BE2C (cell line): Measurements from ENCODE around the gene CELA3B.
A peak's percentile ranks its signal among the peaks of the same experiment; 100 is the strongest.

ENCODE experiments used
- DNase-seq: peaks from one replicate; pipeline ENCODE4 v3.0.0-alpha.2; 2020
- H3K27me3 ChIP-seq: fragments of 250-450 bp; sonication (Bioruptor Pico); 2 replicates; pipeline ENCODE4 v1.5.1; 2020; ENCODE audit warnings: mild to moderate bottlenecking
- H3K36me3 ChIP-seq: fragments of 250-450 bp; sonication (Bioruptor Pico); 2 replicates; pipeline ENCODE4 v1.5.1; 2020; ENCODE audit warnings: mild to moderate bottlenecking
- H3K4me1 ChIP-seq: fragments of 250-450 bp; sonication (Bioruptor Pico); 2 replicates; pipeline ENCODE4 v1.5.1; 2020
- H3K4me3 ChIP-seq: 2 replicates; pipeline ENCODE4 v1.5.1; 2011; ENCODE audit warnings: low read depth, low read length
- H3K9me3 ChIP-seq: fragments of 250-450 bp; sonication (Bioruptor Pico); 2 replicates; pipeline ENCODE4 v1.5.1; 2020
- CTCF ChIP-seq: IDR thresholded peaks from 2 replicates; pipeline ENCODE4 v1.5.1; 2012; ENCODE audit warnings: mild to moderate bottlenecking, low read depth, low read length

Gene CELA3B

GRCh38 chr1:21937372-21938121 is 39.3 kb upstream of the CELA3B start:
- no peaks in the 10 kb centered on the region for H3K27me3 ChIP-seq
- no peaks in the 10 kb centered on the region for H3K36me3 ChIP-seq
- H3K9me3 ChIP-seq, result no peaks in the 10 kb centered on the region
- peak; percentile 72 for DNase-seq
- H3K4me1 ChIP-seq, result peaks cover 7% of the 10 kb centered on the region; the same call in 1 of the 2 replicates
- no peak for TF ChIP-seq CTCF
- H3K4me3 ChIP-seq, result 0 out of 2 replicates have a peak overlapping the region, but pooled peaks have one; percentile 19

- H3K4me1 ChIP-seq, result peaks cover 7% of the 10 kb centered on the region; the same call in 1 of the 2 replicates
- DNase-seq, result no peak
- H3K27me3 ChIP-seq, result no peaks in the 10 kb centered on the region
- no peak for TF ChIP-seq CTCF
- no peak overlapping the region for H3K4me3 ChIP-seq
- H3K36me3 ChIP-seq, result no peaks in the 10 kb centered on the region
- H3K9me3 ChIP-seq, result no peaks in the 10 kb centered on the region
Measured at GRCh38 chr1:21938732-21939538, 37.9 kb upstream of the CELA3B start.

- peaks cover 7% of the 10 kb centered on the region; the same call in 1 of the 2 replicates for H3K4me1 ChIP-seq
Measured at GRCh38 chr1:21939650-21940374, 37.0 kb upstream of the CELA3B start.

GRCh38 chr1:21940492-21940891 is 36.3 kb upstream of the CELA3B start:
- Histone ChIP-seq H3K9me3 (no peaks in the 10 kb centered on the region), H3K4me3 (no peak overlapping the region), H3K36me3 (no peaks in the 10 kb centered on the region), H3K4me1 (peaks cover 7% of the 10 kb centered on the region; the same call in 1 of the 2 replicates), H3K27me3 (no peaks in the 10 kb centered on the region)
- no peak for TF ChIP-seq CTCF
- no peak for DNase-seq

More at GRCh38 chr1:21939650-21940374, 37.0 kb upstream of the CELA3B start:
- Histone ChIP-seq H3K4me3 (no peak overlapping the region), H3K27me3 (no peaks in the 10 kb centered on the region), H3K36me3 (no peaks in the 10 kb centered on the region), H3K9me3 (no peaks in the 10 kb centered on the region)
- peak; percentile 43; the same call in 1 of the 2 replicates for TF ChIP-seq CTCF
- peak; percentile 68 for DNase-seq

- no peaks in the 10 kb centered on the region for H3K27me3 ChIP-seq
- no peak for TF ChIP-seq CTCF
- no peaks in the 10 kb centered on the region for H3K36me3 ChIP-seq
- H3K9me3 ChIP-seq, result no peaks in the 10 kb centered on the region
- DNase-seq, result no peak
- no peak overlapping the region for H3K4me3 ChIP-seq
- H3K4me1 ChIP-seq, result peaks cover 7% of the 10 kb centered on the region; the same call in 1 of the 2 replicates
Measured at GRCh38 chr1:21941370-21941769, 35.5 kb upstream of the CELA3B start.
